WTC11 (cell line): ENCODE results near the gene PRSS33. TPM values are rescaled to one million over a fixed set of nuclear protein-coding genes. Genes with fewer than 3 reads are reported as not detected.

Source experiments
- ATAC-seq: fragments of 200-7000 bp; cut with Tn5 transposase; 2 replicates; pipeline ENCODE4 v1.10.0; 2021; ENCODE audit warnings: mild to moderate bottlenecking, moderate library complexity
- CTCF ChIA-PET: fragments of 300-600 bp; sonication (Branson Sonifier 250); formaldehyde crosslinking; loops from one replicate; lab custom pipeline; 2021; ENCODE audit warnings: antibody characterized with exemption; lab: Charles Lee
- POLR2A ChIA-PET: fragments of 350-600 bp; sonication (Branson Sonifier 250); formaldehyde crosslinking; loops from one replicate; lab custom pipeline; 2021; ENCODE audit warnings: antibody characterized with exemption; lab: Charles Lee
- DNase-seq: peaks from one replicate; pipeline ENCODE4 v3.0.0; 2021; ENCODE audit warnings: low spot score
- H3K27ac Mint-ChIP-seq: 2 replicates; pipeline ENCODE4 v1.8.0; 2021; ENCODE audit warnings: mixed read lengths
- H3K27me3 Mint-ChIP-seq: 2 replicates; pipeline ENCODE4 v1.8.0; 2021; ENCODE audit warnings: low read depth, mild to moderate bottlenecking, moderate library complexity, mixed read lengths
- H3K36me3 Mint-ChIP-seq: 2 replicates; pipeline ENCODE4 v1.8.0; 2021; ENCODE audit warnings: mixed read lengths
- H3K4me1 Mint-ChIP-seq: 2 replicates; pipeline ENCODE4 v1.8.0; 2022; ENCODE audit warnings: mixed read lengths
- H3K4me3 Mint-ChIP-seq: 2 replicates; pipeline ENCODE4 v1.8.0; 2021; ENCODE audit warnings: mild to moderate bottlenecking, moderate library complexity, mixed read lengths
- H3K9me3 Mint-ChIP-seq: 2 replicates; pipeline ENCODE4 v1.8.0; 2021; ENCODE audit warnings: mixed read lengths
- ARID4B ChIP-seq: sonication (generic); formaldehyde crosslinking; IDR thresholded peaks from 2 replicates; pipeline ENCODE4 v1.8.0; 2023; ENCODE audit warnings: missing genetic modification reagents, mild to moderate bottlenecking, borderline replicate concordance
- E2F4 ChIP-seq: sonication (generic); formaldehyde crosslinking; IDR thresholded peaks from 2 replicates; pipeline ENCODE4 v1.8.1; 2022; ENCODE audit warnings: low read depth, mild to moderate bottlenecking, moderate library complexity, missing genetic modification reagents, borderline replicate concordance
- FOXK1 ChIP-seq: sonication (generic); formaldehyde crosslinking; IDR thresholded peaks from 2 replicates; pipeline ENCODE4 v1.8.0; 2022; ENCODE audit warnings: mild to moderate bottlenecking, moderate library complexity, missing genetic modification reagents
- HMGA2 ChIP-seq: fragments of 250-450 bp; sonication (Bioruptor Pico); IDR thresholded peaks from 2 replicates; pipeline ENCODE4 v1.4.0; 2021; ENCODE audit warnings: mild to moderate bottlenecking, moderate library complexity
- JUN ChIP-seq: sonication (generic); formaldehyde crosslinking; IDR thresholded peaks from 2 replicates; pipeline ENCODE4 v1.8.0; 2023; ENCODE audit warnings: mild to moderate bottlenecking, missing genetic modification reagents
- SMAD3 ChIP-seq: sonication (generic); formaldehyde crosslinking; IDR thresholded peaks from 2 replicates; pipeline ENCODE4 v1.8.0; 2022; ENCODE audit warnings: missing genetic modification reagents, mild to moderate bottlenecking, borderline replicate concordance
- SP1 ChIP-seq: sonication (generic); formaldehyde crosslinking; conservative IDR thresholded peaks from 2 replicates; pipeline ENCODE4 v1.8.1; 2022; ENCODE audit warnings: missing genetic modification reagents
- TEAD4 ChIP-seq: sonication (generic); formaldehyde crosslinking; IDR thresholded peaks from 2 replicates; pipeline ENCODE4 v1.8.0; 2022; ENCODE audit warnings: mild to moderate bottlenecking, missing genetic modification reagents
- TP53 ChIP-seq: sonication (generic); formaldehyde crosslinking; IDR thresholded peaks from 2 replicates; pipeline ENCODE4 v1.8.1; 2023; ENCODE audit warnings: mild to moderate bottlenecking, missing genetic modification reagents
- ZBTB21 ChIP-seq: sonication (generic); formaldehyde crosslinking; IDR thresholded peaks from 2 replicates; pipeline ENCODE4 v1.8.1; 2023; ENCODE audit warnings: mild to moderate bottlenecking, missing genetic modification reagents, borderline replicate concordance
- ZNF121 ChIP-seq: sonication (generic); formaldehyde crosslinking; IDR thresholded peaks from 2 replicates; pipeline ENCODE4 v1.8.0; 2023; ENCODE audit warnings: missing genetic modification reagents
- ZNF219 ChIP-seq: sonication (generic); formaldehyde crosslinking; IDR thresholded peaks from 2 replicates; pipeline ENCODE4 v1.8.0; 2023; ENCODE audit warnings: missing genetic modification reagents, mild to moderate bottlenecking, borderline replicate concordance
- ZNF263 ChIP-seq: sonication (generic); formaldehyde crosslinking; IDR thresholded peaks from 2 replicates; pipeline ENCODE4 v1.8.1; 2022; ENCODE audit warnings: low read depth, mild to moderate bottlenecking, moderate library complexity, missing genetic modification reagents
- ZNF416 ChIP-seq: fragments of 250-450 bp; sonication (Bioruptor Pico); IDR thresholded peaks from 2 replicates; pipeline ENCODE4 v1.9.0; 2021; ENCODE audit warnings: mild to moderate bottlenecking, inconsistent platforms
- ZNF671 ChIP-seq: fragments of 250-450 bp; sonication (Bioruptor Pico); IDR thresholded peaks from 2 replicates; pipeline ENCODE4 v1.8.0; 2021; ENCODE audit warnings: mild to moderate bottlenecking
- total RNA-seq: library from RNA; stranded (reverse); gene quantifications from 3 replicates; pipeline ENCODE4 v1.2.3, GENCODE V29; 2021
- TF ChIP-seq, protein P1 (sequence below): fragments of 250-450 bp; sonication (Bioruptor Pico); conservative IDR thresholded peaks from 2 replicates; pipeline ENCODE4 v1.9.0; 2021; ENCODE audit warnings: mild to moderate bottlenecking
- TF ChIP-seq, protein P2 (sequence below): sonication (generic); formaldehyde crosslinking; IDR thresholded peaks from 2 replicates; pipeline ENCODE4 v1.8.1; 2023; ENCODE audit warnings: mild to moderate bottlenecking, missing genetic modification reagents
- TF ChIP-seq, protein P3 (sequence below): sonication (generic); formaldehyde crosslinking; IDR thresholded peaks from 2 replicates; pipeline ENCODE4 v1.8.1; 2022; ENCODE audit warnings: low read depth, missing genetic modification reagents, borderline replicate concordance
- TF ChIP-seq, protein P4 (sequence below): fragments of 250-450 bp; sonication (Bioruptor Pico); IDR thresholded peaks from 2 replicates; pipeline ENCODE4 v1.9.0; 2021; ENCODE audit warnings: mild to moderate bottlenecking
- TF ChIP-seq, protein P5 (sequence below): sonication (generic); formaldehyde crosslinking; IDR thresholded peaks from 2 replicates; pipeline ENCODE4 v1.8.0; 2023; ENCODE audit warnings: mild to moderate bottlenecking, missing genetic modification reagents

The PRSS33 gene
- total RNA-seq, 1 experiment from 2014 or later: 0.24 TPM

- peaks cover 6% of the 10 kb centered on the region for H3K9me3 Mint-ChIP-seq
- H3K4me3 Mint-ChIP-seq: no peak within 1 kb of the TSS
- H3K27ac Mint-ChIP-seq: no peak within 1 kb of the TSS
- ATAC-seq (no peak), DNase-seq (no peak)
- no peaks in the 10 kb centered on the region for H3K36me3 Mint-ChIP-seq
- H3K27me3 Mint-ChIP-seq: peaks cover 5% of the 10 kb centered on the region; the same call in 1 of the 2 replicates
- no peaks in the 10 kb centered on the region for H3K4me1 Mint-ChIP-seq
- ChIA-PET CTCF (interaction anchor here (1.4 to 2.2 kb wide), 3 partner anchors 9 to 13 kb away, joined by 6 to 9 read pairs (median 7); partner anchors contain the start of gene PRSS21), POLR2A (no interaction called here)
- TF ChIP-seq, protein P1, sequence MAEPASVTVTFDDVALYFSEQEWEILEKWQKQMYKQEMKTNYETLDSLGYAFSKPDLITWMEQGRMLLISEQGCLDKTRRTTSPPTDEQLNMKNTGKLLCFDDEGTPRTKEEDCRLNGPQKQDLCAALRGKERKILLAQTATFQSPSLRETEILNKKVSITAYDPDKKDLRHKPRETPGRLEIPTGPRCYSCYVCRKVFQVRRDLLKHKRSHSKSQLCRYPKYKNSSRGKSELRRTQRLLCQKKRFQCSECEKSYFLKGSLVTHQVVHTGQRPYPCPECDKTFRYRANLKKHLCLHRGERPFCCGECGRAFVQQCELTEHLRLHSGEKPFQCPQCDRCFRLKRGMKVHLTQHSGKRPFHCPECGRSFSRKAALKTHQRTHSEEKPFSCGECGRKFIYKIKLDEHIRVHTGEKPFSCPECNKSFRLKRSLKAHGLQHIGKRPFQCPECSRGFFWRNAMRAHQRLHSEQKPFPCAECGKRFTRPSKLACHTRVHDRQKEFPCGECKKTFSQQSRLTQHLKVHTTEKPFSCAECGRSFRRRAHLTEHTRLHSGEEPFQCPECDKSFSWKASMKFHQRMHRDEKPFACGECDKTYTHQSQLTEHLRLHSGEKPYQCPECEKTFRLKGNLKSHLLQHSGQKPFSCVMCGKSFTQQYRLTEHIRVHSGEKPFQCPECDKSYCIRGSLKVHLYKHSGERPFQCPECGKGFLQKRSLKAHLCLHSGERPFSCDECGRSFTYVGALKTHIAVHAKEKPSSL: no peak
- TF ChIP-seq ZNF219 (CRISPR knock-in tag): no peak
- TF ChIP-seq, protein P2, sequence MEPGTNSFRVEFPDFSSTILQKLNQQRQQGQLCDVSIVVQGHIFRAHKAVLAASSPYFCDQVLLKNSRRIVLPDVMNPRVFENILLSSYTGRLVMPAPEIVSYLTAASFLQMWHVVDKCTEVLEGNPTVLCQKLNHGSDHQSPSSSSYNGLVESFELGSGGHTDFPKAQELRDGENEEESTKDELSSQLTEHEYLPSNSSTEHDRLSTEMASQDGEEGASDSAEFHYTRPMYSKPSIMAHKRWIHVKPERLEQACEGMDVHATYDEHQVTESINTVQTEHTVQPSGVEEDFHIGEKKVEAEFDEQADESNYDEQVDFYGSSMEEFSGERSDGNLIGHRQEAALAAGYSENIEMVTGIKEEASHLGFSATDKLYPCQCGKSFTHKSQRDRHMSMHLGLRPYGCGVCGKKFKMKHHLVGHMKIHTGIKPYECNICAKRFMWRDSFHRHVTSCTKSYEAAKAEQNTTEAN (CRISPR knock-in tag): no peak
- no peak for TF ChIP-seq HMGA2
- TF ChIP-seq, protein P3, sequence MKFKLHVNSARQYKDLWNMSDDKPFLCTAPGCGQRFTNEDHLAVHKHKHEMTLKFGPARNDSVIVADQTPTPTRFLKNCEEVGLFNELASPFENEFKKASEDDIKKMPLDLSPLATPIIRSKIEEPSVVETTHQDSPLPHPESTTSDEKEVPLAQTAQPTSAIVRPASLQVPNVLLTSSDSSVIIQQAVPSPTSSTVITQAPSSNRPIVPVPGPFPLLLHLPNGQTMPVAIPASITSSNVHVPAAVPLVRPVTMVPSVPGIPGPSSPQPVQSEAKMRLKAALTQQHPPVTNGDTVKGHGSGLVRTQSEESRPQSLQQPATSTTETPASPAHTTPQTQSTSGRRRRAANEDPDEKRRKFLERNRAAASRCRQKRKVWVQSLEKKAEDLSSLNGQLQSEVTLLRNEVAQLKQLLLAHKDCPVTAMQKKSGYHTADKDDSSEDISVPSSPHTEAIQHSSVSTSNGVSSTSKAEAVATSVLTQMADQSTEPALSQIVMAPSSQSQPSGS (CRISPR knock-in tag): no peak
- TF ChIP-seq SMAD3 (CRISPR knock-in tag): no peak
- TF ChIP-seq ARID4B: no peak
- no peak for TF ChIP-seq TP53 (CRISPR knock-in tag)
- TF ChIP-seq ZBTB21 (CRISPR knock-in tag): no peak
- TF ChIP-seq SP1 (CRISPR knock-in tag): no peak
Measured at GRCh38 chr16:2829501-2830354, 42.4 kb upstream of the PRSS33 start, which contains the start of gene ZG16B. Gene ZG16B, plus strand, starts transcription at chr16:2830303. Its CDS starts 139 bp downstream, at chr16:2830442.

GRCh38 chr16:2828876-2829430, 41.6 kb upstream of the PRSS33 start:
- peaks cover 6% of the 10 kb centered on the region for H3K9me3 Mint-ChIP-seq
- no peak for DNase-seq
- TF ChIP-seq ZNF671 (CRISPR knock-in tag) (no peak), TEAD4 (CRISPR knock-in tag) (no peak), E2F4 (no peak), FOXK1 (CRISPR knock-in tag) (no peak), ZNF416 (CRISPR knock-in tag) (no peak), ZNF121 (CRISPR knock-in tag) (no peak), ZNF263 (no peak), JUN (no peak)
- TF ChIP-seq, protein P4, sequence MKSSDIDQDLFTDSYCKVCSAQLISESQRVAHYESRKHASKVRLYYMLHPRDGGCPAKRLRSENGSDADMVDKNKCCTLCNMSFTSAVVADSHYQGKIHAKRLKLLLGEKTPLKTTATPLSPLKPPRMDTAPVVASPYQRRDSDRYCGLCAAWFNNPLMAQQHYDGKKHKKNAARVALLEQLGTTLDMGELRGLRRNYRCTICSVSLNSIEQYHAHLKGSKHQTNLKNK (CRISPR knock-in tag): no peak
- TF ChIP-seq, protein P5, sequence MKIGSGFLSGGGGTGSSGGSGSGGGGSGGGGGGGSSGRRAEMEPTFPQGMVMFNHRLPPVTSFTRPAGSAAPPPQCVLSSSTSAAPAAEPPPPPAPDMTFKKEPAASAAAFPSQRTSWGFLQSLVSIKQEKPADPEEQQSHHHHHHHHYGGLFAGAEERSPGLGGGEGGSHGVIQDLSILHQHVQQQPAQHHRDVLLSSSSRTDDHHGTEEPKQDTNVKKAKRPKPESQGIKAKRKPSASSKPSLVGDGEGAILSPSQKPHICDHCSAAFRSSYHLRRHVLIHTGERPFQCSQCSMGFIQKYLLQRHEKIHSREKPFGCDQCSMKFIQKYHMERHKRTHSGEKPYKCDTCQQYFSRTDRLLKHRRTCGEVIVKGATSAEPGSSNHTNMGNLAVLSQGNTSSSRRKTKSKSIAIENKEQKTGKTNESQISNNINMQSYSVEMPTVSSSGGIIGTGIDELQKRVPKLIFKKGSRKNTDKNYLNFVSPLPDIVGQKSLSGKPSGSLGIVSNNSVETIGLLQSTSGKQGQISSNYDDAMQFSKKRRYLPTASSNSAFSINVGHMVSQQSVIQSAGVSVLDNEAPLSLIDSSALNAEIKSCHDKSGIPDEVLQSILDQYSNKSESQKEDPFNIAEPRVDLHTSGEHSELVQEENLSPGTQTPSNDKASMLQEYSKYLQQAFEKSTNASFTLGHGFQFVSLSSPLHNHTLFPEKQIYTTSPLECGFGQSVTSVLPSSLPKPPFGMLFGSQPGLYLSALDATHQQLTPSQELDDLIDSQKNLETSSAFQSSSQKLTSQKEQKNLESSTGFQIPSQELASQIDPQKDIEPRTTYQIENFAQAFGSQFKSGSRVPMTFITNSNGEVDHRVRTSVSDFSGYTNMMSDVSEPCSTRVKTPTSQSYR (CRISPR knock-in tag): no peak

More at GRCh38 chr16:2828876-2829430, 41.6 kb upstream of the PRSS33 start:
- ChIA-PET POLR2A (no interaction called here), CTCF (interaction anchor here (1.4 to 1.9 kb wide), 2 partner anchors 10 to 12 kb away, joined by 6 to 9 read pairs; partner anchors contain the start of gene PRSS21)
- ATAC-seq: no peak
- no peak overlapping the region for H3K4me3 Mint-ChIP-seq
- peaks cover 5% of the 10 kb centered on the region; the same call in 1 of the 2 replicates for H3K27me3 Mint-ChIP-seq
- H3K27ac Mint-ChIP-seq: no peak overlapping the region
- H3K36me3 Mint-ChIP-seq: no peaks in the 10 kb centered on the region
- H3K4me1 Mint-ChIP-seq: no peaks in the 10 kb centered on the region
